Measurements from ENCODE around the gene MEPCE.
"Not testable (repeated sequence)": the region's sequence is repeated elsewhere in the genome, so short reads cannot be mapped to it uniquely, and the experiment has no call there.

MEPCE gene, protein sequence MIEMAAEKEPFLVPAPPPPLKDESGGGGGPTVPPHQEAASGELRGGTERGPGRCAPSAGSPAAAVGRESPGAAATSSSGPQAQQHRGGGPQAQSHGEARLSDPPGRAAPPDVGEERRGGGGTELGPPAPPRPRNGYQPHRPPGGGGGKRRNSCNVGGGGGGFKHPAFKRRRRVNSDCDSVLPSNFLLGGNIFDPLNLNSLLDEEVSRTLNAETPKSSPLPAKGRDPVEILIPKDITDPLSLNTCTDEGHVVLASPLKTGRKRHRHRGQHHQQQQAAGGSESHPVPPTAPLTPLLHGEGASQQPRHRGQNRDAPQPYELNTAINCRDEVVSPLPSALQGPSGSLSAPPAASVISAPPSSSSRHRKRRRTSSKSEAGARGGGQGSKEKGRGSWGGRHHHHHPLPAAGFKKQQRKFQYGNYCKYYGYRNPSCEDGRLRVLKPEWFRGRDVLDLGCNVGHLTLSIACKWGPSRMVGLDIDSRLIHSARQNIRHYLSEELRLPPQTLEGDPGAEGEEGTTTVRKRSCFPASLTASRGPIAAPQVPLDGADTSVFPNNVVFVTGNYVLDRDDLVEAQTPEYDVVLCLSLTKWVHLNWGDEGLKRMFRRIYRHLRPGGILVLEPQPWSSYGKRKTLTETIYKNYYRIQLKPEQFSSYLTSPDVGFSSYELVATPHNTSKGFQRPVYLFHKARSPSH

DNA sequence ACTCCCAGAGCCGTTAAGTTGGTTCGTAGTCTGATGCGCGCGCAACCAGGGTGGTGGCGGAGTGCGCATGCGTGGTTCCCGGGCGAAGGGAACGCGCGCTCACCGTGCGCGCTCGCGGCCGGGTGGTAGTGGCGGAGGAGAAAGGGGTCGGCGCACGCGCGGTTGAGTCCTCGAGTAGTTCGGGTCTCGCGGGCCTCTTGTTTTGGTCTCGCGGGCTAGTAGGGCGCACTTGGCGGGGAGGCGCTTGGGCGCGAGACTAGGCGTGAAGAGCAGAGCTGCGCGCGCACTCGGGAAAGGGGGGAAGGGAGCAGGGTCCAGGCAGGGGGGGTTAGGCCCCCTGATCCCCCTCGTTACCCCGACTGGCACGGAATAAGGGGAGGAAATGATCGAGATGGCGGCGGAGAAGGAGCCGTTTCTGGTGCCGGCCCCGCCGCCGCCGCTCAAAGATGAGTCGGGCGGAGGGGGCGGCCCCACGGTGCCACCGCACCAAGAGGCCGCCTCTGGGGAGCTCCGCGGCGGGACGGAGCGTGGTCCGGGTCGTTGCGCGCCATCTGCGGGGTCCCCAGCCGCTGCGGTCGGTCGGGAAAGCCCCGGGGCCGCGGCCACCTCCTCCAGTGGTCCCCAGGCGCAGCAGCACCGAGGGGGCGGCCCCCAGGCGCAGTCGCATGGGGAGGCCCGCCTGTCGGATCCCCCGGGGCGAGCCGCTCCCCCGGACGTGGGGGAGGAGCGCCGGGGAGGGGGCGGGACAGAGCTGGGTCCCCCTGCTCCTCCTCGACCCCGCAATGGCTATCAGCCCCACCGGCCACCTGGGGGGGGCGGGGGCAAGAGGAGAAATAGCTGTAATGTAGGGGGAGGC, at the start of gene MEPCE:
Gene MEPCE (plus strand): TSS at position 195 of the 856 bp plus-strand sequence. CDS start 188 bp downstream, at position 383.
- DNase-seq, result peak; percentile 100

DNA sequence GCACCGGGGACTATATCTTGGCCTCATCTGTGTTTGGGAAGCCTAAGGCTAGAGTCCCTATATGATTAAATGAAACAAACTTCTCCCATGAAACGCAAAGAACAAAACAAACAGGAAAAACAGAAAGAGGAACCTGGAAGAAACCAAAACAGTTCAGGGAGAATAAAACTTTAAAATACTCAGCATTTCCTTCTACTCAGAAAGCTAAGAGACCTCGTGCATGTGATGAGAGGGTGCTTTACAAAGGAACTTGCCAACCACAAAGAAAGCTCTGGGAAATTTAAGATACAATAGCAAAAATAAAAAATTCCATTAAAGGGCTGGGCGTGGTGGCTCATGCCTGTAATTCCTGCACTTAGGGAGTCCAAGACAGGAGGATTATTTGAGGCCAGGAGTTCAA, 49.4 kb upstream of the MEPCE start:
- no peak for DNase-seq

DNA sequence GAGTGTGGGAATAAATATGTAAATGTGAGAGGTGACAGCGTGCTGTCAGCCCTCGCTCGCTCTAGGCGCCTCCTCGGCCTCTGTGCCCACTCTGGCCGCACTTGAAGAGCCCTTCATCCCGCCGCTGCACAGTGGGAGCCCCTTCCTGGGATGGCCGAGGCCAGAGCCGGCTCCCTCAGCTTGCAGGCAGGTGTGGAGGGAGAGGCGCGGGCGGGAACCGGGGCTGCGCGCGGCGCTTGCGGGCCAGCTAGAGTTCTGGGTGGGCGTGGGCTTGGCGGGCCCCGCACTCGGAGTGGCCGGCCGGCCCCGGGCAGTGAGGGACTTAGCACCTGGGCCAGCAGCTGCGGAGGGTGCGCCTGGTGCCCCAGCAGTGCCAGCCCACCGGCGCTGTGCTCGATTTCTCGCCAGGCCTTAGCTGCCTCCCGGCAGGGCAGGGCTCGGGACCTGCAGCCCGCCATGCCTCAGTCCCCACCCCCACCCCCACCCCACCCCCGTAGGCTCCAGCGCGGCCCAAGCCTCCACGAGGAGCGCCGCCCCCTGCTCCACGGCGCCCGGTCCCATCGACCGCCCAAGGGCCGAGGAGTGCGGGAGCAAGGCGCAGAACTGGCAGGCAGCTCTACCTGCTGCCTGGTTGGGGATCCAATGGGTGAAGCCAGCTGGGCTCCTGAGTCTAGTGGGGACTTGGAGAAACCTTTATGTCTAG, 47.9 kb upstream of the MEPCE start:
- not testable (repeated sequence) for DNase-seq

DNA sequence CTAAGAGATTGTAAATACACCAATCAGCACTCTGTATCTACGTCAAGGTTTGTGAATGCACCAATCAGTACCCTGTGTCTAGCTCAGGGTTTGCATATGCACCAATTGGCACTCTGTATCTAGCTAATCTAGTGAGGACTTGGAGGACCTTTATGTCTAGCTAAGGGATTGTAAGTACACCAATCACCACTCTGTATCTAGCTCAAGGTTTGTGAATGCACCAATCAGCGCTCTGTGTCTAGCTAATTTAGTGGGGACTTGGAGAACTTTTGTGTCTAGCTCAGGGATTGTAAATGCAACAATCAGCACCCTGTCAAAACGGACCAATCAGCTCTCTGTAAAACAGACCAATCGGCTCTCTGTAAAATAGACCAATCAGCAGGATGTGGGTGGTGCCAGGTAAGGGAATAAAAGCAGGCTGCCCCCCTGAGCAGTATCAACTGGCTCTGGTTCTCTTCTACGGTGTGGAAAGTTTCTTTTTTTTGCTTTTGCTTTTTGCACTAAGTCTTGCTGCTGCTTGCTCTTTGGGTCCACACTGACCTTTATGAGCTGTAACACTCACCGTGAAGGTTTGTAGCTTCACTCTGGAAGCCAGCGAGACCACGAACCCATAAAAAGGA, 47.3 kb upstream of the MEPCE start:
- not testable (repeated sequence) for DNase-seq

DNA sequence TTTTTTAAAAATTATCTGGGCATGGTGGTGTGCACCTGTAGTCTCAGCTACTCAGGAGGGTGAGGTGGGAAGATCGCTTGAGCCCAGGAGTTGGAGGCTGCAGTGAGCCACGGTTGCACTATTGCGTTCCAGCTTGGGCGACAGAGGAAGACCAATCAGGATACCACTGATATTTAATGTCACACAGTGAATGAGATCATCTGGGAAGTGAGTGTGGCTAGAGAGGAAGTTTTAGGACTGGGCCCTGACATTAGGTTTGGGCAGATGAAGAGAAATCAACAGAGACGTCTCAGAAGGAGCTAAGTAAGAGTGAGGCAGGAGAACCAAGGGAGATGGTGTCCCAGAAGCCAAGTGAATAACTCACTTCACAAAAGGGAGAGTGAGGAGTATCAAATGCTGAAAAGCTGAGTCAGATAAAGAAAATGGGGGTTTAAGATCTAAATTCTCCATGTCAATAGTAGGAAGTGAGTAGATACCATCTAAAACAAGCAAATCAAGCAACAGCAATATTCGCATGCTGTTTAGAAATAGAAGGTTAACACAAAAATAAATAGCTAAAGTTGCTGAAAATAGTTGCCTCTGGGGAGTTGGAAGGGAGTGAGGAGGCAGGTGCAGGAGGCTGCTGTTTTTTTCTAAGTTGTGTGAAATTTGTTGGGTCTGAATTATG, 44.9 kb upstream of the MEPCE start:
- no peak for DNase-seq

DNA sequence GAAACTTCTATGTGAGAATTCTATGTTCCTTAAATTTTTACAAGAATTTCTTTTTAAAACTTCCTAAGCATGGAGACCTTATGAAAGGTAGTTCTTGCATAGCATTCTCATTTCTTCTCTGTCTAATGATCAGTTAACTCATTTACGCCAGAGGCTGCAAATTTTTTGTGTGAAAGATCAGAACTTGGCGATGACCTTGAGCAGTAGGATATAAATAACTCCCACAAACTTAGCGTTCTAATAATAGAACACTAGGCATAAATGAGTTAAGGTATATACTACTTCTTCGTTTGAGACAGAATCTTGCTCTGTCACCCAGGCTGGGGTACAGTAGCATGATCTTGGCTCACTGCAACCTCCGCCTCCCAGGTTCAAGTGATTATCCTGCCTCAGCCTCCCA, 42.7 kb upstream of the MEPCE start:
- no peak for DNase-seq

DNA sequence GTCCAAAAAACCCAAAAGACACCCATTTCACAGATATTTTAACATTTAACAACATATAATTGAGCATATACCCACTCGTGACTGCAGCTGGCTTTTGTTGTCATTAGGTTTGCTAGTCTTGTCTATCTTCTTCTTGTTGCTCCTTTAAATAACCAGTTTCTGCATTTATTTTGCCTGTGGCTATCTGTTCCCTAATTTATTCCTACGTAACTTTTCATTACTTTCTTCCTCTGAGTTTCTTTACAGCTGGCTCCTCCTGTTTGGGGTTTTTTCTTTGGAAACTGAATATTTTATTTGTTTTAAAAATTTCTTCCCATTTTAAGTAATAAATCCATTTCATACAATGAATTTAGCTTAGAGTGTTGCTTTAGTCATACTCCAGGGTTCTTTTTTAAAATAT, 41.9 kb upstream of the MEPCE start:
- no peak for DNase-seq

DNA sequence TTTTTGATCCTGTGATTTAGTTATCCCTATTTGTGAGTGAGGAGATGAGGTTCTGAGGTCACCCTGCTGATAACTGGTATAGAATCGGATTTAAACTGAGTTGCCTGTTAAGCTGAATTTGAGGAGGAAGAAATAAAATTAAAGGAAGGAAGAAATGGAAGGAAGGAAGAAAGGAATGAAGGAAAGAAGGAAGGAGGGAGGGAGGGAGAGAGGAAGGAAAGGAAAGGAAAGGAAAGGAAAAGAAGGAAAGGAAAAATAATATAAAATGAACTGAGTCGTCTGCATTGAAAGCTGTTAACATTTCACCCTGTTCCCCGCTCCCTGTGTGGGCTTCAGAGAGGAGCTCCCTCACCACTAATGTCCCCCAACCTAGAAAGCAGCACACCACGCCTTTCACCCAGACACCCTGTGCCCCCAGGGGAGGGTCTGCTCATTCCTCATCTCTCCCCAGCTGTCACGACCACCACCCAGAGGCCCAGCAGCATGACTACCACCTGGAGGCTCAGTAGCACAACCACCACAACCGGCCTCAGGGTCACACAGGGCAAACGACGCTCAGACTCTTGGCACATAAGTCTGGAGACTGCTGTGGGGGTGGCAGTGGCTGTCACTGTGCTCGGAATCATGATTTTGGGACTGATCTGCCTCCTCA, 40.1 kb upstream of the MEPCE start:
- DNase-seq, result no peak

DNA sequence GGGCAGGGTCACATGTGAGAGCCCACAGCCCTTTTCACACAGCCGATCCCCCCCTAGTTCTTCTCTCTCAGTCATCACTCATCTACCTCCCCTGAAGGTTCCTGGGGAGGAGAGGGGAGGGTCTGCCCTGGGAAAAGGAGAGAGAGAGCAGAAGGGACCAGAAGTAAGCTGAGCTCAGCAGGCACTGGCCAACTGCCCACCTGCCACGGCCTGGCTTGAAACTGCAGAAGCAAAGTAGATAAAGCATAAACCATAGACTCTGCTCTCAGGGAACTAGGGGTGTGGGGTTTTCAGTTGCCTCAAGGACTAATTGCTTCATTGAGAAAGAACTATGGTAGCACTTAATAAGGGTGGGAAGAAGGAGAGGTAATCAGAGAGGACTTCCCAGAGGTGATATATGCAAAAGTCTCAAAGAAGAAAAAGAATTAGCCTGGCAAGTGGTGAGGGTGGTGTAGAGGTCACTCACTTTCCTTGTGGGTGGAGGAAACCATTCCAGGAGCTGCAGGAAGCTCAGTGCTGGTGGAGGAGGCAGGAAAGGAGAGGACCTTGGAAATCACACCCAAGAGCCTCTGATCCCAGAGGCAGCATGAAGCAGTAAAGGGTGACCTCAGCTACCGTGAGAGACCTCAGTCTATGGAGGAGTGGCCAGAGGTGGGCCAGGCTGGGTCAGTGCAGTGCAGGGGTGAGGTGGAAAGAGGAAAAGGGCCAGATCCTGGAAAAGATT, 39.2 kb upstream of the MEPCE start:
- DNase-seq, result no peak

DNA sequence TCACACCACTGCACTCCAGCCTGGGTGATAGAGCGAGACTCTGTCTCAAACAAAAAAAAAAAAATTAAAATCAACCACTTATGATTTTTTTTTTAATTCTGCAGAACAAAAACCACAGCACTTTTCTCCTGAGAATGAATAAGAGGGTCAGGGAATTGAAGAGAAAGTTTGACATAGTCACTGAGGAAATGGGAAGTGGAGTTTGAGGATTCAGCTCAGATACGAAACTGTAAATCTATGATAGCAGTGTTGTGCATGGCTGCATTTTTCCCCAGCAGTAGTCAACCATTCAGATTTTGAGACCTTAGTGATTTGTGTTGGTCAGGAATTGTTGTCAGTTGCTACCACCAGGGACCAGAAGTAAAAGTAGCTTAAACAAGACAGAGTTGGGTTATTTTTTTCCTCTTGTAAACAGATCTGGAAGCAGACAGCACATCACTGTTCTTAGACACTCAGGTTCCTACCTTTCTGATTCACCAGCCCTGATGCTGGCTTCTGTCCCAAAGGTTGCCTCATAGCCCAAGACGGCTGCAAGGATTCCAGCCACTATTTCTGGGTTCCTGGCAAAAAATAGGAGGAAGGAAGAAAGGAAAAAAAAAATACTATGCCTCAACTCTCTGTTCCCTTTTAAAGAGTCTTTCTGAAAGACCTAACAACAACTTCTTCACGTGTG, 36.3 kb upstream of the MEPCE start:
- DNase-seq, result no peak

DNA sequence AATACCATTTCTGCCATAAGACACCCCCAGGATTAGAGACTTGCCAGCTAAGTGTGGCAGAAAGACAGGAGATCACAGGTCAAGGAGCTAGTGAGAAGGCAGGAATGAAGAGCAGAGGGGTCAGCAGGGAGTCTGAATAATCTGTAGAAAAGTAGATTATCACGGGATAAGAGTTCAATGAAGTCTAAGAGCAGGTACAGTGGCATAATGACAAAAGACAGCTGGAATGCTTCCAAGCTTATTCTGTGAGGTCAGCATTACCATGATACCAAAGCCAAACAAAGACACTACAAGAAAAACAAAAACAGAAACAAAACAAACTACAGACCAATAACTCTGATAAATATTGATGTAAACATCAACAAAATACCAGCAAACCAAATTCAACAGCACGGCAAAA, 35.6 kb upstream of the MEPCE start:
- no peak for DNase-seq

DNA sequence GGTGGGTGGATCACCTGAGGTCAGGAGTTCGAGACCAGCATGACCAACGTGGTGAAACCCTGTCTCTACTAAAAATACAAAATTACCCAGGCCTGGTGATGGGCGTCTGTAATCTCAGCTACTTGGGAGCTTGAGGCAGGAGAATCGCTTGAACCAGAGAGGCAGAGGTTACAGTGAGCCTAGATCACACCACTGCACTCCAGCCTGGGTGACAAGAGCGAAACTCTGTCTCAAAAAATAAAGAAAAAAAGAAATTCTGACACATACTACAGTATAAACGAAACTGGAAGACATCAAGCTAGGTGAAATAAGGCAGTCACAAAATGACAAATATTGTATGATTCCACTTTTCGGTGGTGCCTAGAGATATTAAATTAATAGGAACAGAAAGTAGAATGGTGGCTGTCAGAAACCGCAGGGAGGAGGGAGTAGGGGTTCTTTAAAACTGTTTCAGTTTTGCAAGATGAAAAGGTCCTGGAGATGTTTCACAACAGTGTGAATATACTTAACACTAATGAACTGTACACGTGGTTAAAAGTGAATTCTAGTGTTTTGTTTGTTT, 33.1 kb upstream of the MEPCE start:
- DNase-seq, result no peak

DNA sequence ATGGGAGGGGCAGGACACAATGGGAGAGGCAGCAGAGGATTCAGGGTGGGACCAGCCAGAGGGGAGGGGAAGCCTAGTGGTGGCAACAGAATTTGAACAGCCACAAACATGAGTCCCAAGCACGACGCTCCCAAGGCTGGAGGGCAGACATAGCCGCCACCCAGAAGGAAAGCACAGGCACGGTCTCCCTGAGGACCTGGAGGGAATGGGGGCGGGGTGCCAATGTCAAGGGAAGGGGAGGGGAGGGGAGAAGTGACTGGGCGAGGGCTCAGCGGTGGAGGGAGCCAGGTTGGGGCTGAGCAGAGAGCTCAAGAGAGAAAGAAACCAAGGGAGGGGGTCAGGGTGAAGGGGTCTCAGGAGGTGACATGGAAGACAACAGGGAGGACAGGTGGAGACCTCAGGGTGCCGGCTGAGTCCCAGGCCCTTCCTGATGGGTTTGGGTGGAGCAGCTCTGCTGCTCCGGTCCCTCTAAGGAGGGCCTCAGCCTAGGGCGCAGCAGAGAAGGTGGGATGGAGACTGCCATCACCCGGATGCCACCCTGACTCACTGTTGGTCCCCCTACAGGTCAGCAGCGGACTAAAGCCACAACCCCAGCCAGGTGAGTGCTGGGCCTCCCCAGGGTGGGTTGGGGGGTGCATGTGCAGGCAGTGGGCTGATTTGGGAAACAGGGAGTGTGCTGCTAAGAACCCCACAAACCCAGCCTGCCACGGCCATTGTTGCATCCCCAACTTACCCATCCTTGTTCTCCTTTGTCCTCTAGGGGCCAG, 32.1 kb upstream of the MEPCE start:
- no peak for DNase-seq

DNA sequence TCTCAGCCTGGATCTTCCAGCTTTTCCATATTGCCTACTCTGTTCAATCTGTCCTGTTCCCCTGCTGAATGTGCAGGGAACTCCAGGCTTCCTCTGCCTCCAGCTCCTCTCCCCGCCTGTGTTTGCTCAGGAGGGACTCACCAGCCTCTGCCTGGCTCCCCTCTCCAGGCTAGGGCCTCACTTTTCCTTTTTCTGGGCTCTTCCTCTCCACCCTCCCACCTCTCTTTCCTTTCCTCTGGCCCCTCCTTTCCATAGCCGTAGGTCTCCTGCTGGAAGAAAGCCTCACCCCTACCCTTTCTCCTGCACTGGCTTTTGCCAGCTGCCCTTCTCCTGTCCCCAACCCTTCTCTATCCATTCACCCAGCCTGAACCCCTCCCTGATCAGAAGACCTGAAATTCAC, 31.4 kb upstream of the MEPCE start:
- DNase-seq, result no peak

DNA sequence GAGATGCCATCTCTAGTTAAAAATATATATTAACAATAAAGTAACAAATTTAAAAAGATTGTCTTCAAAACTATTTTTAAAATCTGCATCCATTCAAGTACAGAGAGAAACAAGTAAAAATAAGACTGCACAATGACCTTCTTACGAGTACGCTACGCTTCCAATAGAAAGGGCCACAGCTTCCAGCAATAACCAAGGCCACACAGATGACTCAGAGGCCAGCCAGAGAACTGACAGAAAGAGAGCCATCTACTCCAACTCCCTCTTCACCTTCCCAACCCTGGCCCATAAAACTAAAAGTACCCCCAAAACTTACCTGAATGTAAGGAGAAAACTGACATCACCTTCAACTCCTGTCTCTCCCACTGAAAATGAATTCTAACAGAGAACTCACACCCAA, 29.6 kb upstream of the MEPCE start:
- no peak for DNase-seq

DNA sequence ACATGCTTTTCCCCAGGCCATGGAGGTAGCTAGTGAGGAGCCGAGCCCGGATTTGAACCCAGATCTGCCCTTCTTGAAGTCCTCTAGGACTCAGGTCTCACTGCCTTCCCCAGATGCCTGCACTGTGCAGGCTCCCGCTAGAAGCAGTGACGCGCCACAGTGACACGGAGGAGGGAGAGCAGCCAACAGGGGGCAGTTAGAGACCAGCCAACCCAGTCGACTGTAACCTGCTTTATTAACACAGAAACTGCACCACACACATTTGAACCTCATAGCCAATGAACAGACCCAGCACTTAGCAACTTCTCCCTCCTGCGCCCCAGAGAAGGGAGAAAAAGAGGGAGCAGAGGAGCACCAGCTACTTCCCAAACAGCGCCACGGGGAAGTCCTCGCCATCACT, 29.0 kb upstream of the MEPCE start:
- DNase-seq, result peak; percentile 12

DNA sequence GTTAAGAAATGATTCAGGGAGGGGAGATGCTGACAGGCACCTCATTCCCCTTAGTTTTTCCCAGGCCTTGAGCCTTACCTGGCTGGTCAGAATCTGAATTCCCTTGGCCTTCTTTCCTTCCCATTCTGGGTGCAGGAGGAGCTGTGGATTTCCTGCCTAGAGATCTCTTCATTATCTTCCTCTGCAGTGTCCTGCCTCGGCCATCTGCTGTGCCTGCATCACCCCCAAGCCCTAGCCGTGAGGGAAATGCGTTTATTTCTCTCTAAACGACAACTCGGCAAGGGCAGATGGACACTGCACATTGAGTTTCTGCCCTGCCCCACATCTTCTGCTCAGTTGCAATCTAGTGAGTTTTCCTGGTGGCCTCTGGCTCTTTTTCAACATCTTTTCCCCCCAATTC, 27.8 kb upstream of the MEPCE start:
- DNase-seq, result no peak

DNA sequence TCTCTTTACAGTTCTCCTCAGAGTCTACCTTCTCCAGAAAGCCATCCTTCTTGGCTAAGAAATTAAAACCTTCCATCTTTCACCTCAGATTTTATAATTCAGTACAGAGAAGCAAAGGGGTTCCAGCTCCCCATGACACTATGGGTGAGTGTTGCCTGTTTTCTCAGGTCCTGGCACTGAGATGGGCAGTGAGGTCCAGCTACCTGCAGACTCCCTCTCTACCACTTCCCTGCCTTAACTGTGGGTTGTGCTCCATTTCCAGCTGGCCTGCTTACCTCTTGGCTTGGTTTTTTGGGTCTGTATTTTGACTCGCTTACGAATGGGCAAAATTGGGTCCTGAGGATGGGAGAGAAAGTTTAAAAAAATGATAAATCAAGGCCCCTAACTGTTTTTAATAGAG, 27.4 kb upstream of the MEPCE start:
- DNase-seq, result no peak

DNA sequence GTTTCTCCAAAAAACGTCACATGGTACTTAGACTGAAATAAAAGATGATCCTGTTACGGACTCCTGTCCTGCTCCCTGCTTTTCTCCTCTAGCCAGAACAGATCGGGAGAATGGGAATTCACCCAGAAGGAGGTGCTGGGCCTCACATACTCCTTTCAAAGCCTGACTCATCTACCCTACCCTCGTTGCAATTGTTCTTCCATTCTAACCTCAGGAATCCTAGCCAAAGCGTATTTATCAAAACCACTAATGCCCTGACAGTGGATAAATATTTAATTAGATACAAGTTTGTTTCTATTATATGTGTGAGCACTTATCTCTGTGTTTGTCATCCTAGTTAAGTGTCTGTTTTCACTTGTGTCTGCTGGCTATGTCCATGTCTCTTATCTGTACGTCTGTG, 22.9 kb upstream of the MEPCE start:
- no peak for DNase-seq
